NCI-H526 (cell line): ENCODE results near the gene KDM4C.
"Not testable (repeated sequence)": the region's sequence is repeated elsewhere in the genome, so short reads cannot be mapped to it uniquely, and the experiment has no call there.

Source experiments
- DNase-seq, 2 experiments: peaks; one replicate each; lab custom pipeline; 2025; lab: John Stamatoyannopoulos, UW

The KDM4C gene

GRCh38 chr9:6975198-6975597 lies 217.4 kb downstream of the KDM4C start:
- no peak for DNase-seq

- DNase-seq = no peak
Measured at GRCh38 chr9:6977761-6978160, 220.0 kb downstream of the KDM4C start.

GRCh38 chr9:6978591-6978990 lies 220.8 kb downstream of the KDM4C start:
- DNase-seq = no peak

GRCh38 chr9:6984941-6985578 lies 227.3 kb downstream of the KDM4C start:
- DNase-seq = no peak

GRCh38 chr9:6986141-6986815 lies 228.5 kb downstream of the KDM4C start:
- DNase-seq = no peak

GRCh38 chr9:6987381-6987780 lies 229.6 kb downstream of the KDM4C start:
- DNase-seq = no peak

GRCh38 chr9:6991418-6991817 lies 233.6 kb downstream of the KDM4C start:
- no peak for DNase-seq

- DNase-seq = no peak
Measured at GRCh38 chr9:6996061-6996854, 238.5 kb downstream of the KDM4C start.

- no peak for DNase-seq
Measured at GRCh38 chr9:6997330-6997729, 239.6 kb downstream of the KDM4C start.

GRCh38 chr9:6999794-7000193 lies 242.0 kb downstream of the KDM4C start:
- DNase-seq = no peak

GRCh38 chr9:7001571-7001970 lies 243.8 kb downstream of the KDM4C start:
- DNase-seq = no peak

GRCh38 chr9:7003861-7004260 lies 246.1 kb downstream of the KDM4C start:
- DNase-seq = no peak

- DNase-seq = no peak
Measured at GRCh38 chr9:7006417-7006816, 248.6 kb downstream of the KDM4C start.

- DNase-seq = no peak
Measured at GRCh38 chr9:7008411-7008810, 250.6 kb downstream of the KDM4C start.

GRCh38 chr9:7009065-7009464 lies 251.3 kb downstream of the KDM4C start:
- no peak for DNase-seq

- DNase-seq = no peak
Measured at GRCh38 chr9:7011395-7012067, 253.8 kb downstream of the KDM4C start.

- DNase-seq = no peak
Measured at GRCh38 chr9:7027996-7028395, 270.2 kb downstream of the KDM4C start.

GRCh38 chr9:7028591-7028990 lies 270.8 kb downstream of the KDM4C start:
- no peak for DNase-seq

GRCh38 chr9:7030943-7031342 lies 273.2 kb downstream of the KDM4C start:
- DNase-seq = not testable (repeated sequence)

- DNase-seq = no peak
Measured at GRCh38 chr9:7033076-7034045, 275.6 kb downstream of the KDM4C start.

- no peak for DNase-seq
Measured at GRCh38 chr9:7037176-7037575, 279.4 kb downstream of the KDM4C start.
